Measurements from ENCODE around the gene SYMPK. TPM values are rescaled to one million over a fixed set of nuclear protein-coding genes. Genes with fewer than 3 reads are reported as not detected.
"Not testable (repeated sequence)": the region's sequence is repeated elsewhere in the genome, so short reads cannot be mapped to it uniquely, and the experiment has no call there.

SYMPK gene
- total RNA-seq, 1 experiment from 2014 or later: 70.7 TPM

DNA sequence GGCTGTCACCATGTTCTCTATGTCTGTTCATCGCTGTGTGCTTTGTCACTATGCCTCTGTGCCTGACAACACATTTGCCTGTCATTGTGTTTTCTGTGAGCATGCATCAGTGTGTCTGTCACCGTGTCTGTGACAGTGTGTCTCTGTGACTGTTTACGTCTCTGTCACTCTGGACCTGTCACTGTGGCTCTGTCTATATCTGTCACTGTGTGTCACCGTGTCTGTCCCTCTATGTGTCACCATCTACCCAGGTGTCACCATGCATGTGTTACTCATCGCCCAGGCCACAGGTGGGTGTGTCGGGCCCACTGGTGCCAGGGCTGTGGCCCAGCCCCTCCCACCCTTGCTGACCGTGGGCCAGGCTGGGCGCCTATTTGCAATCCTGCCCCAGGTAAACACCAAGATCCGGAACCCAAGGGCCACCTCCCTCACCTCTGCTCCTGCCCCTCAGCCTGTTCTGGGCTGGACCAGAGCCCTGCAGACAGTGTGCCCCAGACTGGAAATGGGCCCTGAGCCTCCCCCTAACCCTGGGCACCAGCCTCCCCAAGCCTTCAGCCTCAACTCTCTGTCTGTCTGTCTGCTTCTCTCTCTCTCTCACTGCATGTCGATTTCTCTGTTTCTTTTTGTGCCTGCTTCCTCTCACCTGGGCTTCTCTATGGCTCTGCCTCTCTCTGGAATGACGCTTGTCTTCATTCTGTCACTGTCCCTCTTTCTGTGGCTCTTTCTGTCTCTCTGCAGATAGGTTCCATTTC, 15.3 kb upstream of the SYMPK start:
- Histone ChIP-seq H3K27me3 (0 out of 2 replicates have a peak, but pooled peaks cover 2% of the 10 kb centered on the region), H3K4me3 (no peak overlapping the region), H3K36me3 (peaks cover 6% of the 10 kb centered on the region), H3K9me3 (no peaks in the 10 kb centered on the region)
- no peak for DNase-seq

GRCh38 chr19:45876411-45877197, 13.7 kb upstream of the SYMPK start:
- Histone ChIP-seq H3K27me3 (0 out of 2 replicates have a peak, but pooled peaks cover 2% of the 10 kb centered on the region), H3K4me3 (no peak overlapping the region), H3K9me3 (no peaks in the 10 kb centered on the region), H3K36me3 (no peaks in the 10 kb centered on the region)
- no peak for DNase-seq

- Histone ChIP-seq H3K36me3 (no peaks in the 10 kb centered on the region), H3K9me3 (no peaks in the 10 kb centered on the region), H3K4me3 (no peak overlapping the region), H3K27me3 (0 out of 2 replicates have a peak, but pooled peaks cover 2% of the 10 kb centered on the region)
- DNase-seq: no peak
These were observed 13.1 kb upstream of the SYMPK start for GRCh38 chr19:45876161-45876410.

DNA sequence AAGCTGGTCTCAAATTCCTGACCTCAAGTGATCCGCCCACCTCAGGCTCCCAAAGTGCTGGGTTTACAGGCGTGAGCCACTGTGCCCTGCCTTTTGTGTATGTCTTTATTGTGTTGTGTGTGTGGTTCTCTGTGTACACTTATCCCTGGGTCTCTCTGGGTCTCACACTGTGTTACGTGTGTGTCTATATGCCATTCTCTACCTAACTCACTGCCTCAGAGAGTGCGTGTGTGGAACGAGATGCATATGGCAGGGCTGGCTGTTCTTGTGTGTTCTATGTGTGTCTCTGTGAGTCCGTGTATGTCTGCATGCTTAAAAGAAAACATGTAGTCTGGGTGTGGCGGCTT, 11.6 kb upstream of the SYMPK start:
- DNase-seq: no peak
- Histone ChIP-seq H3K36me3 (no peaks in the 10 kb centered on the region), H3K4me3 (no peak overlapping the region), H3K27me3 (0 out of 2 replicates have a peak, but pooled peaks cover 2% of the 10 kb centered on the region), H3K9me3 (no peaks in the 10 kb centered on the region)

DNA sequence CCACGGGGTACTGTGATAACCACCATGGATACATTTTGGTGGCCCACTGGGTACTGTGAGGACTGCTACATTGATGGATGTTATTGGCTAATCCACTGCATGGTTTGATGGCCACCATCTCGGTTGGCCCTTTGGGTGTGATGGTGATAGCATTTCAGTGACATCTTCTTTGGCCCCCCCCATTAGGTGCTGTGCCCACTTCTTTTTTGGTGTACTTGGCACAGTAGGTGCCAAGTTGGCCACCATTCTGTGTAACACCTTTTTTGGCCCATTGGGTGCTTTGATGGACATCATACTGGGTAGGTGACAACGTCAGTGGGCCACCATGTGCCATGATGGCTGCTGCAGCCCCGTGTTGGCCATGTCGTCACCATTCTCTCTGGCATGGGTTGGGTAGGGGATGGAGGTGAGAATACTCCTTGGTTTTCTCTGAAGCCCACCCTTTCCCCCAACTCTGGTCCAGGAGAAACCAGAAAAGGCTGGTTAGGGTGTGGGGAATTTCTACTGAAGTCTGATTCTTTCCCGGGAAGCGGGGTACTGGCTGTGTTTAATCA, 10.3 kb upstream of the SYMPK start:
- DNase-seq: no peak
- H3K4me3 ChIP-seq: no peak overlapping the region

GRCh38 chr19:45872095-45872919, 9.4 kb upstream of the SYMPK start:
- DNase-seq: no peak
- no peaks in the 10 kb centered on the region for H3K36me3 ChIP-seq
- no peak overlapping the region for H3K4me3 ChIP-seq
- peaks cover 2% of the 10 kb centered on the region; the same call in 1 of the 2 replicates for H3K27me3 ChIP-seq
- no peaks in the 10 kb centered on the region for H3K9me3 ChIP-seq

More for the DNA sequence above, 10.3 kb upstream of the SYMPK start:
- Histone ChIP-seq H3K27me3 (0 out of 2 replicates have a peak, but pooled peaks cover 2% of the 10 kb centered on the region), H3K9me3 (no peaks in the 10 kb centered on the region), H3K36me3 (no peaks in the 10 kb centered on the region)

DNA sequence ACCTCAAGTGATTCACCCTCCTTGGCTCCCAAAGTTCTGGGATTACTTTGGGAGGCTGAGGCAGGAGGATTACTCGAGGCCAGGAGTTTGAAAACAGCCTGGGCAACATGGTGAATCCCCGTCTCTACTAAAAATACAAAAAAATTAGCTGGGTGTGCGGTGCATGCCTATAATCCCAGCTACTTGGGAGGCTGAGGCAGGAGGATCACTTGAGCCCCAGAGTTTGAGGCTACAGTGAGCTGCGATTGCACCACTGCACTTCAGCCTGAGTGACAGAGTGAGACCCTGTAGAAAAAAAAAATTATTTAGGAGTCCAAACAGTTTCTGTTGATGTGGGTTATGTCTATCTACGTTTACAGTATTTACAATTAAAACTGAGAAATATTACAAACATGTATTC, 7.9 kb upstream of the SYMPK start:
- no peak overlapping the region for H3K4me3 ChIP-seq
- H3K27me3 ChIP-seq: peaks cover 10% of the 10 kb centered on the region
- H3K9me3 ChIP-seq: no peaks in the 10 kb centered on the region
- DNase-seq: no peak
- H3K36me3 ChIP-seq: no peaks in the 10 kb centered on the region

DNA sequence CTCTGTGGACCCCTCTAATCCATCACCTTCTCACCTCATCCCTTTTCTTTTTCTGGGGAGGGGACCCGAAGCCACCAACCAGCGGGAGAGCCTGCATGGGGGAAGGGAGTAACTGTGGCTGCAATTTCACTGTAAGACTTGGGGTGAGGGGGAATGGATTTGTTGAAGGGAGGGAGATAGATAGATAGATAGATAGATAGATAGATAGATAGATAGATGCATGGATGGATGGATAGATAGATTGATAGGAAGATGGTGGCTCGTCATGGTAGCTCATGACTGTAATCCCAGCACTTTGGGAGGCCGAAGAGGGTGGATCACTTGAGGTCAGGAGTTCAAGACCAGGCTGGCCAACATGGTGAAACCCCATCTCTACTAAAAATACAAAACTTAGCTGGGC, 4.3 kb upstream of the SYMPK start:
- not testable (repeated sequence) for H3K9me3 ChIP-seq, H3K36me3 ChIP-seq, DNase-seq, H3K4me3 ChIP-seq
- H3K27me3 ChIP-seq: peaks cover 34% of the 10 kb centered on the region

DNA sequence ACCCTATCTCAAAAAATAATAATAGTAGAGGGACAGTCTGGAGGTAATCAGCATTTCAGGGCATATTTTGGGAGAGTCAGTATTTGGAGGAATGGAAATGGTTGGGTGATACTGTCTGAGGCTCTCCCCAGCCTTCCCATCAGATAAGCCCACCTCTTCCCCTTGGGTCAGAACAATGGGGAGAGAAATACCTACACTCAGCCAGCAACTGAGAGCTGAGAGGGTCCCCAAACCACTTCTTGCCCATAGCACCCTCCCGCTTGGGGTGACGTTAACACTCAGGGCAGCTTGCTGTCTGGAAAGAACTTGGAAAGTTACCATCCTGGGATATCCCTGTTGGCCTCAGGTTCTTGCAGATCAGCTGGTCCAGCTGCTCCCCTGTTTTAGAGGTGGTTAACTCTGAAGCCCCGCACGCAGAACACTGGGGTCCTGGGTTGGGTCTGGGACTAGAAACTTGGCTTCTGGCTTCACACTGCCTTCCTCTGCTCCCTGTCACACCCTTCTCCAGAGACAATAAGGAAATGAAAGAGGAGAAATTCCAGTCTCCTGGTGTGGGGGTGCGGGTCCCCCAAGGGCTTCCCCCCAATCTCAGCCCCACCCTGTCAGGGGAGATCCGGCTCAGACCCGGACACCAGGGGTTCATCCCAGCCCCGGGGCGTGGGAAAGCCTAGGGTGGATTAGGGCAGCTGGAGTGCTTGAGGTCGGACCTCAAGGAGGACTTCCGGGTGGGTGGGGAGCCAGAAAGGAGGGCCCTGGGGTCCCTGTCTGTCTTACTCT, 3.6 kb upstream of the SYMPK start:
- no peak for DNase-seq

GRCh38 chr19:45865269-45865948, 2.5 kb upstream of the SYMPK start:
- Histone ChIP-seq H3K4me3 (no peak overlapping the region), H3K36me3 (peaks cover 13% of the 10 kb centered on the region), H3K9me3 (0 out of 2 replicates have a peak, but pooled peaks cover 2% of the 10 kb centered on the region), H3K27me3 (peaks cover 34% of the 10 kb centered on the region)
- no peak for DNase-seq

More for the DNA sequence above, 3.6 kb upstream of the SYMPK start:
- Histone ChIP-seq H3K4me3 (no peak overlapping the region), H3K9me3 (0 out of 2 replicates have a peak, but pooled peaks cover 2% of the 10 kb centered on the region), H3K36me3 (peaks cover 1% of the 10 kb centered on the region), H3K27me3 (peaks cover 34% of the 10 kb centered on the region)

- H3K27me3 ChIP-seq: peaks cover 34% of the 10 kb centered on the region
- H3K36me3 ChIP-seq: peaks cover 19% of the 10 kb centered on the region
- no peak for DNase-seq
- H3K4me3 ChIP-seq: no peak overlapping the region
- H3K9me3 ChIP-seq: 0 out of 2 replicates have a peak, but pooled peaks cover 2% of the 10 kb centered on the region
These were observed 1.7 kb upstream of the SYMPK start for GRCh38 chr19:45864629-45865082.

DNA sequence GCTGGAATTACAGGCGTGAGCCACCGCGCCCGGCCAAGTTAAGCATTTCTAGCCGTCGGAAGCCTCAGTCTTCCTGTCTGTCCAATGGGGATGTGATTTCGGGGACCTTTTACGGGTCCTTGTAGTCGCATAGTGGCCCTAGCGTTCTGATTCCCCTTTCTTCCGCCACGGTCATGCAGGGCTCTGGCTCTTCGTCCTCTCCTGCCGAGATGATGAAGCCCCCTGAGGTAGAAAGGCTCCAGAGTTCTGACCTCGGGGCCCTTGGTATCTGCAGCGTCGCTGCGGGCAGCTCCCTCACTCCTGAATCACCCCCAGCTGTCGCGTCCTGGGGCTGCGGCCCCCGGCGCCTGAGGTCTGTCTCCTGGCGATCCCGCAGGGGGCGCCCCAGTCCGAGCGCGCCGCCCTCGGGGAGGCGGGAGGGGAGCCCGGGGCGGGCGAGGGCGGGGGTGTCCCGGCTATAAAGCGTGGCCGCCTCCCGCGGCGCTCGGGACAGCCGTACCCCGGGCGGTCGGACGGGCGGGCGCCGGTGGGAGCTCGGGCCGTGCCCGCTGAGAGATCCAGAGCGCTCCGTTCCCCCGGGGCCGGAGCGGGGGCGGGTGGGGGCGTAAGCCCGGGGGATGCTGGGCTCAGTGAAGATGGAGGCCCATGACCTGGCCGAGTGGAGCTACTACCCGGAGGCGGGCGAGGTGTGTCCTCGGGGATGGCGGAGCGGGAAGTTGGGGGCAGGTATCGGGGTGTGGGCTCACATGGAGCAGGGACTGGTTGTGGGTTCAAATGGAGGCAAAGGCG, 1.1 kb upstream of the SYMPK start, which contains the start of gene FOXA3:
FOXA3 (plus strand) TSS at position 487 of the 789 bp plus-strand sequence; CDS start at position 618, 131 bp downstream.
- H3K4me3 ChIP-seq: peak within 1 kb of the TSS; percentile 81
- peaks cover 25% of the 10 kb centered on the region for H3K36me3 ChIP-seq
- peaks cover 34% of the 10 kb centered on the region for H3K27me3 ChIP-seq
- 0 out of 2 replicates have a peak, but pooled peaks cover 2% of the 10 kb centered on the region for H3K9me3 ChIP-seq
- peak; percentile 59 for DNase-seq

- H3K4me3 ChIP-seq: peak overlapping the region; percentile 81
- no peak for DNase-seq
These were observed 440 bp upstream of the SYMPK start for GRCh38 chr19:45863335-45863839.

GRCh38 chr19:45862271-45862563, 730 bp downstream of the SYMPK start:
- Histone ChIP-seq H3K9me3 (0 out of 2 replicates have a peak, but pooled peaks cover 2% of the 10 kb centered on the region), H3K36me3 (peaks cover 38% of the 10 kb centered on the region)
- no peak for DNase-seq

More at GRCh38 chr19:45863335-45863839, 440 bp upstream of the SYMPK start:
- peaks cover 34% of the 10 kb centered on the region for H3K27me3 ChIP-seq
- H3K9me3 ChIP-seq: 0 out of 2 replicates have a peak, but pooled peaks cover 2% of the 10 kb centered on the region
- peaks cover 31% of the 10 kb centered on the region for H3K36me3 ChIP-seq

More at GRCh38 chr19:45862271-45862563, 730 bp downstream of the SYMPK start:
- Histone ChIP-seq H3K4me3 (peak overlapping the region; percentile 81), H3K27me3 (peaks cover 34% of the 10 kb centered on the region)
